Endothelial cell (in vitro differentiated cells): Measurements from ENCODE around the gene ABCB9. TPM values are rescaled to one million over a fixed set of nuclear protein-coding genes. Genes with fewer than 3 reads are reported as not detected.

Source experiments
- DNase-seq: peaks from one replicate; pipeline ENCODE4 v3.0.0; 2021; ENCODE audit warnings: low spot score
- H3K27ac Mint-ChIP-seq: one replicate; pipeline ENCODE4 v1.8.0; 2021; ENCODE audit warnings: mixed read lengths, inconsistent platforms; ENCODE audit not compliant: unreplicated experiment
- H3K27me3 Mint-ChIP-seq: one replicate; pipeline ENCODE4 v1.8.0; 2021; ENCODE audit warnings: mild to moderate bottlenecking, moderate library complexity, mixed read lengths, inconsistent platforms; ENCODE audit not compliant: unreplicated experiment
- H3K36me3 Mint-ChIP-seq: one replicate; pipeline ENCODE4 v1.8.0; 2021; ENCODE audit warnings: mild to moderate bottlenecking, low read depth, mixed read lengths, inconsistent platforms; ENCODE audit not compliant: unreplicated experiment
- H3K4me1 Mint-ChIP-seq: one replicate; pipeline ENCODE4 v1.8.0; 2021; ENCODE audit warnings: mild to moderate bottlenecking, mixed read lengths, inconsistent platforms; ENCODE audit not compliant: unreplicated experiment
- H3K4me3 Mint-ChIP-seq: one replicate; pipeline ENCODE4 v1.8.0; 2021; ENCODE audit warnings: mild to moderate bottlenecking, mixed read lengths, inconsistent platforms; ENCODE audit not compliant: unreplicated experiment
- H3K9me3 Mint-ChIP-seq: one replicate; pipeline ENCODE4 v1.8.0; 2021; ENCODE audit warnings: mixed read lengths, inconsistent platforms; ENCODE audit not compliant: unreplicated experiment
- CTCF ChIP-seq: fragments of 200-600 bp; sonication (generic); IDR thresholded peaks from one replicate; pipeline ENCODE4 v1.5.0; 2021; ENCODE audit warnings: antibody characterized with exemption; ENCODE audit not compliant: unreplicated experiment
- total RNA-seq: library from RNA; stranded (reverse); fragmentation: NEBNext Ultra II Directional; extraction: Animal tissue kit (Norgen Biotek cat#: 25700); gene quantifications from one replicate; pipeline ENCODE4 v1.2.1, GENCODE V29; 2021; ENCODE audit not compliant: unreplicated experiment

The ABCB9 gene
- total RNA-seq, 1 donor from 2014 or later, result 10.9 TPM

DNA sequence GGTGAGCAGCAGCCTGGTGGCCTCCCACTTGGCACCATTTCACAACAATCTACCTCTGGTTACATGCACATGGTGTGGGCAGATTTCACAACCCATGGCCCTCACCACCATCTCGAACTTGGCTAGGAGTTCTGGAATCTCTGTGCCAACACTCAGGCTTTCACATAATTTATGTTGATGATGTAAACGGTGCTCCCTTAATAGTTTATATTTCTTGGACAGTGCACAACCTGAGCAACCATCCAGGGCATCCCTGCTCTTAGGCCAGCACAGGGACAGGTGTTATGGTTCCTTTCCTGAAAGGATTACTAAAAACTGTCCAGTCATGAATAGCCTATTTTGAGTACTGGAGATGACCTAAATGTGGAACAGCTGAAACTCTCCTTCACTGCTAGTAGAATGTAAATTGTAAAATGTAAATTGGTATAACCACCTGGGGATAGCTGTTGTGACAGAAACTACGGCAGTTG, 28.6 kb downstream of the ABCB9 start:
- Mint-ChIP-seq H3K4me1 (no peaks in the 10 kb centered on the region), H3K9me3 (no peaks in the 10 kb centered on the region), H3K27ac (no peak overlapping the region), H3K36me3 (peaks cover 4% of the 10 kb centered on the region), H3K4me3 (no peak overlapping the region), H3K27me3 (no peaks in the 10 kb centered on the region)
- no peak for DNase-seq
- no peak for TF ChIP-seq CTCF

- Mint-ChIP-seq H3K27ac (no peak overlapping the region), H3K4me1 (no peaks in the 10 kb centered on the region), H3K36me3 (peaks cover 1% of the 10 kb centered on the region), H3K9me3 (no peaks in the 10 kb centered on the region), H3K4me3 (no peak overlapping the region), H3K27me3 (no peaks in the 10 kb centered on the region)
- no peak for DNase-seq
- TF ChIP-seq CTCF, result no peak
Measured at GRCh38 chr12:122935318-122935717, 30.9 kb downstream of the ABCB9 start.

- Mint-ChIP-seq H3K9me3 (no peaks in the 10 kb centered on the region), H3K36me3 (no peaks in the 10 kb centered on the region)
Measured at GRCh38 chr12:122934722-122935121, 31.5 kb downstream of the ABCB9 start.

GRCh38 chr12:122932207-122932606, 34.1 kb downstream of the ABCB9 start:
- no peak for DNase-seq
- Mint-ChIP-seq H3K9me3 (no peaks in the 10 kb centered on the region), H3K36me3 (no peaks in the 10 kb centered on the region), H3K27ac (no peak overlapping the region), H3K27me3 (no peaks in the 10 kb centered on the region), H3K4me1 (no peaks in the 10 kb centered on the region), H3K4me3 (no peak overlapping the region)
- TF ChIP-seq CTCF, result no peak

More at GRCh38 chr12:122934722-122935121, 31.5 kb downstream of the ABCB9 start:
- Mint-ChIP-seq H3K4me1 (no peaks in the 10 kb centered on the region), H3K27me3 (no peaks in the 10 kb centered on the region), H3K27ac (no peak overlapping the region), H3K4me3 (no peak overlapping the region)
- TF ChIP-seq CTCF, result no peak
- DNase-seq, result no peak

GRCh38 chr12:122929812-122930211, 36.5 kb downstream of the ABCB9 start:
- H3K4me1 Mint-ChIP-seq, result no peaks in the 10 kb centered on the region
- H3K36me3 Mint-ChIP-seq, result no peaks in the 10 kb centered on the region
- no peaks in the 10 kb centered on the region for H3K27me3 Mint-ChIP-seq
- TF ChIP-seq CTCF, result no peak
- H3K4me3 Mint-ChIP-seq, result no peak overlapping the region
- H3K9me3 Mint-ChIP-seq, result no peaks in the 10 kb centered on the region
- no peak for DNase-seq
- H3K27ac Mint-ChIP-seq, result no peak overlapping the region
